Activated CD4-positive, CD25-positive, alpha-beta regulatory T cell treated with anti-CD3 and anti-CD28 coated beads, Interleukin-2, amount 50 U/mL, for 16 hours (primary cell): ENCODE measurements around the gene TSC2.
"Not testable (repeated sequence)": the region's sequence is repeated elsewhere in the genome, so short reads cannot be mapped to it uniquely, and the experiment has no call there.

Source experiments
- DNase-seq: peaks from one replicate; pipeline ENCODE4 v3.0.0-alpha.2; 2020; ENCODE audit warnings: low read depth, low spot score

The TSC2 gene

DNA sequence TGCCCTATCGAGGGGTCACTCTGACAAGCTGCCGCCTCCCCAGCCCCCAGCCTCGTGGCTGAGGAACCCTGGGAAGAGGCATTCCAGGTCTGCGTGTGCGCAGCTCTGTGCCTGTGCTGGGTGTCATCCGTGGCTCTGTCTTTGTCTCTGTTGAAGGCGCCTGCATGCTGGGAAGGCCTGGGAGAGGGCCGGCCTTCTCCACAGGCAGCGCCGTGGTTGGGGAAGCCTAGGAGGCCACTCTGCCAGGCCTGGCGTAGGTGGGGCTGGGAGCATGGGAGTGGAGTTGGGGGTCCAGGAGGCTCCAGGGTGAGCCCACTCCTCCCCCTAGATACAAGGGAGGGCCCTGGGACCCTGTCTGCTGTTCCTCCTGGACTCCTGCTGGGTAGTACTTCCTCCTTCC is 17.7 kb upstream of the TSC2 start:
- DNase-seq: no peak

DNA sequence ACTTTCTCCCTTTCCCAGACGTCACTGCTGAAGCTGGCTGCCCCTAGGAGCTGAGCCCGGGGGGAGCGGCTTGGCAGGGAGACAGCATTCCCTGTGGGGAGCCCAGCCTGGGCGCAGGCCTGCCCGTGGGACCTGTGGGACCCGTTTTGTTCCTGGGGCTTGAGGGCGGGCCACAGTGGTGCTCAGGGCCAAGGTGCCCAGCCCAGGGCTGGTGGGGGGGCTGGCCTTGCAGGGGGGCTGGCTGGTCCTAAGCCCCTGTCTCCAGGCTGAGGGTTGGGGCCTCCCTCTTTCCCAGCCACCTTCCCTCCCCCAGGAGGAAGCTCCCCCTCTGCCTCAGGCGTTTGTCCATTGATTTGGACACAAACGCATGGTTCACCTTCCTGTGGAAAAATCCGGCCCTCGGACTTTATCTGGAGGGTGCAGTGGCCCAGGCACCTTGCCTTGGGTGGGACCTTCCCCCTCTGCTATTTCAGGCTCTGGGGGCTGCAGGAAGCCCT is 16.7 kb upstream of the TSC2 start:
- DNase-seq: no peak

DNA sequence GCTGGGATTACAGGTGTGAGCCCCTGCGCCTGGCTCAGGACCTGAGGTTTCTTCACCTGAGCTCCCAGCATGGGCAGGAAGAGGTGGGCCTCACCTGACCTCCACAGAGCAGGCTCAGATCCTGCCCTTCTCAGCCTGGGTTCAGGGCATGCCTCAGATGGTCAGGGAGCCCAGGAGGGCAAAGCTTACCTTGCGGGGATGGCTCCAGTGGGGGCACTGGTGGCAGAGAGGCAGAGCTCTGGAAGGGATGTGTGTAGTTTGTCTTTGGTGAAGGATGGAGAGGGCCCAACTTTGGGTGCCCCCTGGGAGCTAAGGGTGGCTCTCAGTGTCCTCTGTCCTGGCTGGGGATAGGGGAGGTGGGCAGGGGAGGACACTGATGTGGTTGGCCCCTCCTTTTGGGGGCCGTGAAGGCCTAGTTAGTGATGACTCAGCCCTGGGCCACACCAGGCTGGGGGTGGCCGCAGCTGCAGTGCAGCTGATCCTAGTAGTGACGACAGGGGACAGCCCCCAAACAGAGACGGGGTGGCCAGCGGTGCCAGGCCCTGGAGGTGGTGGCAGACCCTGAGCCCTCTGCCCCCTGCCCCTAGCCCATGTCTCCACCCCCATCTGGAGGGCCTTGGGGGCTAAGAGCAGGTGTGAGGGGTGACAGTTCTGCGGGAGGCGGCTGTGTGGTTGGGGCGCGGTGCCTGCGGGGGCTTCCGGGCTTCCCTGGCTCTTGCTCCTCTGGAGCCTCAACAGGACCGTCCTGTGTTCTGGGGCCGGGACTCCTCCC is 15.3 kb upstream of the TSC2 start:
- DNase-seq: no peak

DNA sequence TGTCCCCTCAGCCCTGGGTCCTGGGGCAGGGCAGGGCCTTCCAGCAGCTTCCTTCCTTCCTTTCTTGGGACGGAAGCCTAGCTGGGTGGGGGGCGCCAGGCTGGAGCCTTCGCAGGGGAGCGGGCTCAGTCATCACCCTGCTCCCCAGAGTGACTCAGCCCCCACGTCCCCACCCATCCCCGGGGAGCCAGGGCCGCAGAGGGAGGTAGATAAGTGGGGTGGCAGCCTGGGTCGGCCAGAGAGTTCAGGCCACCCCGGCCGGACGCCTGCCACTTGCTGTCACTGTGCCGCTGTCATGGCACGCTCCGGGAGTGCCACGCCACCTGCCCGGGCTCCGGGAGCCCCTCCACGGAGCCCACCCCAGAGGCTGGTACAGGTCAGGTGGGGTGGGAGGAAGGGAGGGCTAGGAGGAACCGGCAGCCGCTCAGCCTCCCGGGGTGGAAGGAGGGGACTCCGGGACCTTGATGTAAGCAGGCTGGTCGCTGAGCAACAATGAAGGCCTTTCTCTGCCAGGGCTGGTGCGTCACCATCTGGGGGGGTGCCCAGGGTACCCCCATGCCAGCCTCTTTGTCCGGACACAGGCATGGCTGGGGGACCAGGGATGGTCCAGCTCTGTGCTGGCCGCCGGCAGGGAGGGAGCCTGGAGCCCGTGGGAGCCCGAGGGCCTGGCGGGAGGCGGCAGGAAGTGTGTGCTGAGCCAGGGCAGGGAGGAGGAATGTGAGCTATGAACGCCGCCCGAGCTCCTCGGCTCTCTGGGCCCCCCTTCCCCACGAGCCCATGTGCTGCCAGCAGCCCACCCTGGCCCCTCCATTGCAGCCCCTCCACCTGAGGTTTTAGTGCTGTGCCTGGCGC is 14.5 kb upstream of the TSC2 start:
- no peak for DNase-seq

DNA sequence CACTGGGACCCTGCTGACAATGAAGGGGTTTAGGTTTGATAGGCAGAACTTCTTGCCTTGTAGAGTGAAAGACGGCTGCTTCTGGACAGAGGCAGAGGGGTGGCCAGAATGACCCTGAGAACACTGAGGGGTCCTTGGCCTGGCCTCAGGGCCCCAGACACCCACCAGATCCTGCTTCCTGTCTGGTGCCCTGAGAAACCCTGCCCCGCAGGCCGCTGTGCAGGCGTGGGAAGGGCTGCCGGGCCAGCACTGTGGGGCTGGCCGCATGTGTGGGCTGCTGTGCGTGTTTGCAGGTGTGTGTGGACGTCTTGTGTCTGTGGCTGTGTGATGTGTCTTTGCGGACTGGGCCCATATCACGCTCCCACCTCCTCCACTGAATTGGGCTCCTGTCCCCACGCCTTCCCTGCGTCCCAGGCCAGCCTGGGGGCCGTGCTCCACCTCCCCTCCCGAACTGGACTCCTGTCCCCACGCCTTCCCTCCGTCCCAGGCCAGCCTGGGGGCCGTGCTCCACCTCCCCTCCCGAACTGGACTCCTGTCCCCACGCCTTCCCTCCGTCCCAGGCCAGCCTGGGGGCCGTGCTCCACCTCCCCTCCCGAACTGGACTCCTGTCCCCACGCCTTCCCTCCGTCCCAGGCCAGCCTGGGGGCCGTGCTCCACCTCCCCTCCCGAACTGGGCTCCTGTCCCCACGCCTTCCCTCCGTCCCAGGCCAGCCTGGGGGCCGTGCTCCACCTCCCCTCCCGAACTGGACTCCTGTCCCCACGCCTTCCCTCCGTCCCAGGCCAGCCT is 13.7 kb upstream of the TSC2 start:
- DNase-seq: not testable (repeated sequence)

DNA sequence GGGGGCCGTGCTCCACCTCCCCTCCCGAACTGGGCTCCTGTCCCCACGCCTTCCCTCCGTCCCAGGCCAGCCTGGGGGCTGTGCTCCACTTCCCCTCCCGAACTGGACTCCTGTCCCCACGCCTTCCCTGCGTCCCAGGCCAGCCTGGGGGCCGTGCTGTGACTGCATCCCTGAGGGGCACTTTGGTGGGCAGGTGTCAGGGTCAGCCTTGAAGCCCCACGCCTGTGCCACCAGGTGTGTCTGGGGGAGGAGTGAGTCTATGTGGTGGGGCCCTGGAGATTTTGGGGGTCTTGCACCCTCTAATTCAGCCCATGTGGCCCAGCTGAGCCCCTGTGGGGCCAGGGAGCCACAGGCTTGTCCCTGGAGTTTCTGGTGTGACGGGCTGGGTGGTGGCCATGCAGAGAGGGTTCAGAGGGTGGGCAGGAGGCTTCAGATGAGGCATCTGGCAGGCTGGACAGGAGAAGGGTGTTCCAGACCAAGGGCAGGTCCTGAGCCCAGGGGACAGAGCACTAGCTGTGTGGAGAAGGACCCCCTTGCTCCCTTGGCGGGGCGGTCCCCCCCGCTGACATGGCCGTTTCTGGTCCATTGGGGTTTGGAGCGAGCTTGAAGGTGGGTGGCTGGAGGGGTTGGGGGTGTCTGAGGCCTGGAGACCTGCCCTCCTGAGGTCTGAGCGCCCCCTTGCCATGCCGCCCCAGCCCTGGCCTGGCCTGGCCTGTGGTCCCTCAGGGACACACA is 12.9 kb upstream of the TSC2 start:
- no peak for DNase-seq

DNA sequence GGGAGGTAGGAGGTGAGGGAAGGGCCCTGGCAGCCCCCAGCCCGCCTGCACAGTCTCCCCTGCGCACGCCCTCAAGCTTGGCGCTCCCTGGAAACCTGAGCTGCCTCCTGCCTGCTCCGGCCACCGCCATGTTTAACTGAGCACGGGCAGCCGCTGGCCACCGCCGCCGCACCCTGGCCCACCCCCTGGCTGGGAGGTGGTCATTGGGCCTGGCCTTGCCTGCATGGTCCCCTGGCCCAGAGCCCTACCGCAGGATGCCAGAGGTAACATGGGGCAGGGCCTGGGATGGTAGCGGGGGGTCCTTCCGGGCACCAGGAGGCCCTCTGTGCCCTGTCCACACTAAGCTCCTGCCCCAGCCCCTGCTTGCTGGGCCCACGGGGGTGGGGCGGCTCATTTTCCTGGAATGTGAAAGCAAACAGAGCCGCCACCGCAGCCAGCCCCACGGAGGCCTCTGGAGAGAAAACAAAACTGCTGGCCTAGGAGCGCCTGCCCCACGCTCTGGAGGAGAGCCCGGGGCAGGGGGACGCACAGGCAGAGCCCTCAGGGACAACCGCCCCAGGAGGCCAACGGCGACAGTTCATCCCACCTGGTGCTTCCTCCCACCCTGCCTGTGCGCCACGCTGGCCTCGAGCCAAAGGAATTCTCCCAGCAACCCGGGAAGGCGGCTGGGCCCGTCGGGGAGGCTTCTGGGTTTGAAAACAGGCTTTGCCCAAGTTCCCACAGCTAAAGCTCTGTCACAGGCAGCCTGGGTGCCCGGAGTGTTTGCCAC is 12.2 kb upstream of the TSC2 start:
- no peak for DNase-seq

DNA sequence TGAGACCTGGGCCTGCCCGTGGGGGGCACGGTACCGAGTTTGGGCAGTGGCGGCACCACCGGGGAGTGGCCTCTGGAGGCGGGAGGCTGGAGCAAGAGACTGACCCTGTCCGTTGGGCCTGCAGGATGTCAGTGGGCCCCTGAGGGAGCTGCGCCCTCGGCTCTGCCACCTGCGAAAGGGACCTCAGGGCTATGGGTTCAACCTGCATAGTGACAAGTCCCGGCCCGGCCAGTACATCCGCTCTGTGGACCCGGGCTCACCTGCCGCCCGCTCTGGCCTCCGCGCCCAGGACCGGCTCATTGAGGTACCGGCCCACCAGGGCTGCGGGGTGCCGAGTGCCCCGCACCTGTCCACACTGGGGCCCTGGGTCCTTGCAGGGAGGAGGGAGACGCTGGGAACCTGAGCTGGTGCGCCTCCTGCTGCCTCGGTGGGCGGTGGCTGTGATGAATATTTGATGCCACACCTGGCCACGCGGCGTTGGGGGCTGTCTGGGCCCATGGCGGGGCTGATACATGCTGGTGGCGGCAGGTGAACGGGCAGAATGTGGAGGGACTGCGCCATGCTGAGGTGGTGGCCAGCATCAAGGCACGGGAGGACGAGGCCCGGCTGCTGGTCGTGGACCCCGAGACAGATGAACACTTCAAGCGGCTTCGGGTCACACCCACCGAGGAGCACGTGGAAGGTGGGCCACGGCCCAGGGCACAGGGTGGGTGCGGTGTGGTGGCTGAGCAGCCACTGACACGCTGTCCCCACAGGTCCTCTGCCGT is 11.4 kb upstream of the TSC2 start:
- DNase-seq: no peak

DNA sequence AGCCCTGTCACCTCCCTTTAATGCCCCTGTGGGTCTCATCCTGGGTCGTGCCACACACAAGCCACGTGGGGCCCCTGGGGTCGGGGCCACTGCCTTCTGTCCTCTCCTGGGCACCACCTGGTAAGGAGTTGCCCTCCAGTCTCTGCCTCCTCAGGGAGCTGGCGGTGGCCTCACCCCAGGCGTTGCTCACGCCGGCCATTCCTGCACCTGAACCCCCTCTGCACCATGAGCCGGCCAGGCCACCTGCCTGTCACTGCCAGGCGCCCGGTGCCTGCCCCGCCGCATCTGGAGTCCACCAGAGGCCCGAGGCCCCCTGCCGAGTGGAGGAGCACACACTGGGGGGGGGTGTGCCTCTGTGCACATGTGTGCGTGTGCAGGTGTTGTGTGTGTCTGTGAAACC is 10.7 kb upstream of the TSC2 start:
- no peak for DNase-seq

DNA sequence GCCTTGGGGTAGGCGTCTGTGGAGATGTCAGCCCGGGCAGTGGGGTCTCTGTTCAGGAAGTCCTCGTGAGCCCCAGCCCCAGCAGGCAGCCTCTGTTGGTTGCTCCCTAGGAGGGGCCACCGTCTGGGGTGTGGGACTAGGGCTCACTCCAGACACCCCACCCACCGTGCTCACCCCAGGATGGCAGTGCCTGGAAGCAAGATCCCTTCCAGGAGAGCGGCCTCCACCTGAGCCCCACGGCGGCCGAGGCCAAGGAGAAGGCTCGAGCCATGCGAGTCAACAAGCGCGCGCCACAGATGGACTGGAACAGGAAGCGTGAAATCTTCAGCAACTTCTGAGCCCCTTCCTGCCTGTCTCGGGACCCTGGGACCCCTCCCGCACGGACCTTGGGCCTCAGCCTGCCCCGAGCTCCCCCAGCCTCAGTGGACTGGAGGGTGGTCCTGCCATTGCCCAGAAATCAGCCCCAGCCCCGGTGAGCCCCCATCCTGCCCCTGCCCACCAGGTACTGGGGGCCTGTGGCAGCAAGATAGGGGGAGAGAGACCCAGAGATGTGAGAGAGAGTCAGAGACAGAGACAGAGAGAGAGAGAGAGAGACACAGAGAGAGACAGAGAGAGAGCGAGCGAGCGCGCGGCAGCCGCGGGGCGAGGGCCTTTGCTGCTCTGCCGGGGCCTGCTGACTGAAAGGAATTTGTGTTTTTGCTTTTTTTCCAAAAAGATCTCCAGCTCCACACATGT is 10.0 kb upstream of the TSC2 start:
- DNase-seq: no peak

DNA sequence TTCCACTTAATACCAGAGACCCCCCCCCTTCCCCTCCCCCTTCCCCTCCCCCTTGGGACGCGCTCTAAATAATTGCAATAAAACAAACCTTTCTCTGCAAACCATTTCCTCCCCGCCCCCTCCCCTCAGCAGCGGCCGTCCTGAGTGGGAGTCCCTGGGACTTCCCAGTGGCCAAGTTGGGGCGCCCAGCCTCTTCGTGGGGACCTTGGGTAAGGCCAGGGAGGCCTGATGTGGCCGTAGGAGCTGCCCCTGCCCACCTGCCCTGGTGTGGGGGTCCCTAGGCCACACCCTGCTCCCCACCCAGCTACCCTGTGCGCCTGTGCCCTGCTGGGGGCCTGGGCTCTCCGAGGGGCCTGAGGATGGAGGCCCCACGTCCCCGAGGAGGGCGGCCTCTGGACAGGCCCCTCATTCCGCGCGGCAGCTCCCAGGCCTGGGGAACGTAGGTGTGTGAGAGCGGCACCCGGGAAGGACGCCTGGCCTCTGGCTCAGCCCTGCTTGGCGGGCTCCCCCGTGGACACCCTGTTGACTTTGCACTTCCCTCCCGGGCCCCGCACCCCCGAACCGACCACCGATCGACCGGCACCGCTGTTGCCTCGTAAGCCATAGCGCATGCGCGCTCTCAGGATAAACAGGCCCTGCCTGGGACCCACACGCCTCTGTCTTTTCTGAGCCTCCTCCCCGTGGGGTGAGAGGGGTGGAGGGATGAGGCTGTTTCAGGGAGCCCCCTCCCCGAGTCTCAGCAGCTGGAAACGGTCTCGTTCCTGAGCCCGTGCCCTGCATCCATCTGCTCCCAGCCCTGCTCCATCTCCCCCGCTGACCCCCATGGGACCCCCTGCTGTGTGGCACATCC is 9.2 kb upstream of the TSC2 start:
- DNase-seq: no peak

DNA sequence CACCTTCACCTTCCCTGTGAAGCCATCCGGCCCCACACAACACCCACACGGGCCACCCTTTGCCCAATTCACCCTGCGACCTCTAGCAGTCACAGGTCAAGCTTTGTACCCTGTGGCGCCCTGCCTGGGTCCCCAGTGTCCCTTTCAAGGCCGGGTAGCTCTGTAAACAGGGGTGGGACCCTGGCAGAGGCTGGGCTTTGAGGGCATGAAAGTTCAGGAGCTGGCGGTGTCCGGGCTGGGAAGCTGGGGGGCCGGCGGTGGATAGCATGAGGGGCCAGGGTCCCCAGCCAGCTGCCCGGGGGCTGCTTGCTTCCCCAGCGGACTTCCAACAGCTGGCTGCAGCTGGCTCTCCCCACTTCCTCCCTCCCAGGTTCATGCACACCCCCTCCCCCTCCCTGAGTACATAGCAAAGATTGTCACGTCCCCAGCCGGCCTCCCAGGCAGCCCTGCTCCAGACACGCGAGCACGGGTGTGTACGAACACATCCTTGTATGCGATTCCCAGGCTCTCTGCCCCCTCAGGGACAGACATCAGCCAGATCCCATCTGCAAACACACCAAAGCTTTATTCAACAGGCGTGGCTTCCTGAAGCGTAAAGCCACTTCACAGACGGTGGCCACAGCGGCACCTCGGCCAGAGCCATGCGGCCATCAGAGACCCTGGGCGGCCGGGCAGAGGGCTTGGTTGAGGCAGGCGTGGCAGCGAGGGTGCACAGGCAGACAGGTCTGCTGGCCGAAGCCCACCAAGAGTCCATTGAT is 8.3 kb upstream of the TSC2 start:
- DNase-seq: no peak

DNA sequence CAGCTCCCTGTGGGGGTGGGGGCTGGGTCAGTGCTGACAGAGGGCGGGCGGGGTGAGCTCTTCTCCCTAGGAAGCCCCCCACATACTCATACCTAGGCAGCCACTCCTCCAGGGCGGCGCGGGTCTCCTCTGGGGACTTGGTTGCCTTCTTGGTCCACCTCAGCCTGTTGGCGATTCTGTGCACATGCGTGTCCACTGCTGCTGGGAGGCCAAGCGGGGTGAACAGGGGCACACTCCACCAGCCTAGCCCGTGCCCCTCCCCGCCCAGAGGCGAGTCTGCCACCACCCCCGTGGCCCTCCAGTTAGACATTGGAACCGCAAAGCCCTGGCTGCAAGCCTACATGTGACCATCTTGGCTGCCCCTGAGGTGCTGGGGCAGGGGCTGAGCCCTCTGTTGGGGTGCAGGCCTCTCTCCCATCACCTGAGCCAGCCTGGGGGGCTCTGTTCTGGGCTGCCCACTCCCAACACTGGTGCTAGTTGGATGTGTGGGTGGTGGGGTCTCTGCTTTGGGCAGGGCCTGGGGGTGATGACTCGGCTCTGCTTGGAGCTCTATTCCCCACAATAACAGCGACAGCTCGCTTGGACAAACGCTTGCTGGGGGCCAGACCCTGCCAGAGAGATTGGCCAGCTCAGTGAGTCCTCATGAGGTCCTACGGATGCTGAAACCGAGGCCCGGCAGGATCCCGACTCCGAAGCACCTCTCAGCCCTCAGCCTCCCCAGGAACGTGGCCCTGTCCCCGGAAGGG is 7.6 kb upstream of the TSC2 start:
- no peak for DNase-seq

DNA sequence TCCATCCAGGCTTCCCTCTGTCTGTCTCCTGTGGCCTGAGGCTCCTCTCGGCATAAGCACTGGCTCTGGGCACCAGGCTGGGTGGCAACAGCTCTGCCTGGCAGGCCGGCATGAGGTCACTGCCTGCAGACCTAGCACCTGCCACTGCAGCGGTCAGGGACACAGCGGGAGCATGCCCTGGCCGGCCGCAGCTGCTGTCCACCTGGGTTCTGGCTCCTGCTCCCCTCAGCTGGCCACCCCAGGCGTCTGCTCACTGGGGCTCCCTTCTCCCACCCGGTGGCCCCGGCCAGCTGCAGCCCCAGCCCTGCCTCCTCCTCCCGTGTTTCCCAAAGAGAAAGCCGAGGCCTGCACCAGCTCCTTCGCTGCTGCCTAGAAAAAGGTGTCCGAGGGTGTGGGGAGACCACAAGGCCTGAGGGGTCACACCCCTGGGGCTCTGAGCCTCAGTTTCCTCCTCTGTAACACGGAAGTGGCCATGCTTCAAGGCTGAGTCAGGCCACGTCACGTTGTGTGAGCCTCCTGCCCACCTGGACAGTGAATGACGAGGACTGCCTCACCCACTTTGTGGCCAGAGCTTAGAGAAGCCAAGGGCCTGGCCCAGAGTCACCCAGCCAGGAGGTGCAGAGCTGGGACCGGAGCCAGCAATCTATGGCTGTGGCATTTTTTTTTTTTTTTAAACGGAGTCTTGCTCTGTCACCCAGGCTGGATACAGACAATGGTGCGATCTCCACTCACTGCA is 6.8 kb upstream of the TSC2 start:
- no peak for DNase-seq

DNA sequence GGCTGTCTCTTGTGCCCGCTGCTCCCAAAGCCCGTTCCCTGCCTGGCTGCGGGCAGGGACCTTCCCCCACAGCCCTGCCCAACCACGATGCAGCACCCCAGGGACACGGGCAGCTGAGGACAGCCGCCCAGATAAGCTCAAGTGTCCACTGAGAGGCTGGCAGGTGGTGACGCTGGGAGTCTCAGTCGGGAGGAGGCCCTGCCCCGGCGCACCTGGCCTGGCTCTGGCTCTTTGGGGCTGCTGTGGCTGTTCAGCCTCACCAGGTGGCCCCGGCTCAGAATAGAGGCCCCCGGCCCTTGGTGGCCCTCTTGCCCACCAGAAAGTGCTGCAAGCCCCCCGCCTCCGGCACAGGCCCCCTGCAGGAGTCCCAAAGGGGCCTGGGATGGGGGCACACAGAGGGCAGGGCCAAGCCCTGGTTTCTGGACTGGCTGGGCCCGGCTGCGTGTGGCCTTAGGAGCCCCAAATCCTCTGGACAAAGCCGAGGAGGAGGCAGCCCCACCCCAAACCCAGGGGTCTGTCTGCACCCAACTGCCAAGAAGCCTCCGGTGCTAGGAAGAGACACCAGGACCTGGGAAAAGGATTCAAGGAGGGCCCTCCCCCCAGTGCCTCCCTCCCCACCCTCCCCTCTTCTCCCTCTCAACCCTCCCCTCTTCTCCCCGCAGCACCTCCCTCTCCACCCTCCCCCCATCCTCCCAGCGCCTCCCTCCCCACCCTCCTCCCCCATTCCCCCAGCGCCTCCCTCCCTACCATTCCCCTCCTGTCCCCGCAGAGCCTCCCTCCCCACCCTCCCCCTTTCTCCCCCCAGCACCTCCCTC is 5.4 kb upstream of the TSC2 start:
- no peak for DNase-seq
